Psoas muscle (tissue), 8 donors: ENCODE measurements around the gene CD79A. TPM values are rescaled to one million over a fixed set of nuclear protein-coding genes. Genes with fewer than 3 reads are reported as not detected.

ENCODE experiments used
- ATAC-seq, 4 donors: fragments of 200-7000 bp; cut with Tn5 transposase; one replicate each; pipeline ENCODE4 v1.9.1; 2020; ENCODE audit warnings: moderate library complexity in 3 of 4, mild to moderate bottlenecking in 2 of 4
- DNase-seq, 2 donors: peaks; one replicate each; pipeline ENCODE4 v3.0.0-alpha.2; 2020
- H3K27ac ChIP-seq: fragments of 200-600 bp; one replicate; pipeline ENCODE4 v1.8.0; 2022
- H3K27me3 ChIP-seq, 3 donors: fragments of 200-600 bp in 1 of 3; one replicate each; pipeline versions ENCODE4 v1.6.1 to v1.8.0; 2013 to 2022; ENCODE audit warnings: low read length in 2 of 3, mild to moderate bottlenecking in 2 of 3, moderate library complexity in 1 of 3; ENCODE audit not compliant: insufficient read depth in 3 of 3
- H3K36me3 ChIP-seq, 2 donors: fragments of 200-600 bp in 1 of 2; one replicate each; pipeline versions ENCODE4 v1.6.1 to v1.8.0; 2013 to 2022; ENCODE audit warnings: low read depth in 1 of 2, mild to moderate bottlenecking in 1 of 2, moderate library complexity in 1 of 2; ENCODE audit not compliant: insufficient read depth in 1 of 2
- H3K4me1 ChIP-seq: fragments of 200-600 bp; one replicate; pipeline ENCODE4 v1.8.0; 2022
- H3K4me3 ChIP-seq: fragments of 200-600 bp; one replicate; pipeline ENCODE4 v1.8.0; 2022; ENCODE audit warnings: mild to moderate bottlenecking
- H3K9me3 ChIP-seq: fragments of 200-600 bp; one replicate; pipeline ENCODE4 v1.8.0; 2022
- WGBS, 3 donors: extraction: QIAGEN DNeasy Blood & Tissue Kit; methylation state at CpG; one replicate each; pipeline versions ENCODE4 v1.1.6 to v1.1.7; 2013; 5-methylcytosine and 5-hydroxymethylcytosine counted together
- intact Hi-C, 2 donors: fragments of 100-400 bp; cut with DNase I; formaldehyde crosslinking; loops; one replicate each; pipeline versions ENCODE4 v1.11.0 to v1.14.2; 2022
- polyA plus RNA-seq, 3 donors: library from polyadenylated mRNA; stranded (reverse); fragments of 200-250 nt; gene quantifications; one replicate each; pipeline ENCODE4 v1.2.3, GENCODE V29; 2013
- total RNA-seq, 4 donors: library from RNA; stranded (reverse); fragmentation: NEBNext Ultra II Directional in 2 of 4; extraction: Animal tissue kit (Norgen Biotek cat#: 25700) in 2 of 4; gene quantifications; one replicate each; pipeline versions ENCODE4 v1.2.1 to v1.2.4, GENCODE V29; 2021 to 2023
- TF ChIP-seq, protein P1 (sequence below): fragments of 200-600 bp; IDR thresholded peaks from one replicate; pipeline ENCODE4 v1.8.0; 2022; ENCODE audit warnings: antibody characterized with exemption
- donor health status: healthy with polysubstance abuse.
- donor health status: DM: no; HTN: no; CAD: no; lungs with moderate emphysema.
- donor health status: Bipolar disorder and iron deficiency.
- donor health status: healthy.
- donor health status: DM: yes; HTN: yes; CAD: no.
- donor health status: DM: no; HTN: no; CAD: no.
- donor health status: DM: no; HTN: no; CAD: no.
- donor health status: DM: yes; HTN: yes; CAD: no.

Gene CD79A
- total and polyA plus RNA-seq, 7 donors: 0.30 to 1.4 (median 0.87) TPM

DNA sequence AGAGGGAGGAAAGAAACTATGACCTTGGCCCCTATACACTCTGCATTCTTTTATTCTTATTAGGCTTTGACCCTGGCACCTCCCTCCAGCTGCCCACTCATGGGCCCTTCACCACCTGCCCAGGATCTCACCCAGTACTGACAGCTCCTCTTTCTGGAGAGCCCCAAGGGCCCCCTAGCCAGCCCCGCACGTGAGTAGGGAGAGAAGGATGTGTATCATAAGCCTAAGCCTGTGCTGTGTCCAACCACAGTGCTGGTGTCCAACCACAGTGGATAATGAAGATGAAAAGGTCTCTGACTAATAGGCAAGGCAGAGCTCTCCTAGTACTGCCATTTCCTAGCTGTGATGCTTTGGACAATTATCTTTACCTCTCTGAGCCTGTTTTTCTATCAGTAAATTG is 28.0 kb upstream of the CD79A start:
- intact Hi-C loops: no loop called here
- no peaks in the 10 kb centered on the region for H3K4me1 ChIP-seq
- H3K4me3 ChIP-seq: no peak overlapping the region
- peaks cover 0 to 4% (median 3%) of the 10 kb centered on the region in 3 donors for H3K27me3 ChIP-seq
- H3K36me3 ChIP-seq: no peaks in the 10 kb centered on the region
- no peaks in the 10 kb centered on the region for H3K9me3 ChIP-seq
- 51 to 56% (median 55%) methylated on average over 2 of the region's 2 CpGs for WGBS, 3 donors
- DNase-seq: no peak
- no peak for ATAC-seq
- no peak overlapping the region for H3K27ac ChIP-seq
- TF ChIP-seq, protein P1, sequence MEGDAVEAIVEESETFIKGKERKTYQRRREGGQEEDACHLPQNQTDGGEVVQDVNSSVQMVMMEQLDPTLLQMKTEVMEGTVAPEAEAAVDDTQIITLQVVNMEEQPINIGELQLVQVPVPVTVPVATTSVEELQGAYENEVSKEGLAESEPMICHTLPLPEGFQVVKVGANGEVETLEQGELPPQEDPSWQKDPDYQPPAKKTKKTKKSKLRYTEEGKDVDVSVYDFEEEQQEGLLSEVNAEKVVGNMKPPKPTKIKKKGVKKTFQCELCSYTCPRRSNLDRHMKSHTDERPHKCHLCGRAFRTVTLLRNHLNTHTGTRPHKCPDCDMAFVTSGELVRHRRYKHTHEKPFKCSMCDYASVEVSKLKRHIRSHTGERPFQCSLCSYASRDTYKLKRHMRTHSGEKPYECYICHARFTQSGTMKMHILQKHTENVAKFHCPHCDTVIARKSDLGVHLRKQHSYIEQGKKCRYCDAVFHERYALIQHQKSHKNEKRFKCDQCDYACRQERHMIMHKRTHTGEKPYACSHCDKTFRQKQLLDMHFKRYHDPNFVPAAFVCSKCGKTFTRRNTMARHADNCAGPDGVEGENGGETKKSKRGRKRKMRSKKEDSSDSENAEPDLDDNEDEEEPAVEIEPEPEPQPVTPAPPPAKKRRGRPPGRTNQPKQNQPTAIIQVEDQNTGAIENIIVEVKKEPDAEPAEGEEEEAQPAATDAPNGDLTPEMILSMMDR: no peak

DNA sequence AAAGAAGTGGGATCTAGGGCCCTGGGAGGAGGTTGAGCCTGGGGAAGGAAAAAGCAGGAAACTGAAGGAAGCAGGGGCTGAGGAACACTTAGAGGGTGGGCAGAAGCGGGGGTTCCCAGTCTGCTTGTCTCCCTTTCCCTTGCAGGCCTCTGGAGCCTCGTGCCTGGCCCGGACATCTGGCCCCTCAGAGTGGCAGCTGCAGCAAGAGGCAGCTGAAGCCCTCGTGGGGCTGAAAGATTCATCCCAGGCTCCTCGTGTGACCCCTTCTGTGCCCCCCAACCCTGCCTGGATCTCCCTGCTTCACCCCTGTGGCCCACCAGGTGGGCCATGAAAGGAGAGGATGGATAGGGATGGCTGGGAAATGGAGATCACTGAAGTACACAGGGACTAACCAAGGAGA is 26.7 kb upstream of the CD79A start:
- H3K4me3 ChIP-seq: no peak overlapping the region
- DNase-seq (no peak), ATAC-seq (no peak)
- TF ChIP-seq, protein P1: no peak
- no peaks in the 10 kb centered on the region for H3K36me3 ChIP-seq
- no peaks in the 10 kb centered on the region for H3K4me1 ChIP-seq
- peaks cover 0 to 5% (median 3%) of the 10 kb centered on the region in 3 donors for H3K27me3 ChIP-seq
- no peaks in the 10 kb centered on the region for H3K9me3 ChIP-seq
- no peak overlapping the region for H3K27ac ChIP-seq
- 34 to 41% (median 37%) methylated on average over 5 of the region's 5 CpGs for WGBS, 3 donors
- intact Hi-C loops: no loop called here

DNA sequence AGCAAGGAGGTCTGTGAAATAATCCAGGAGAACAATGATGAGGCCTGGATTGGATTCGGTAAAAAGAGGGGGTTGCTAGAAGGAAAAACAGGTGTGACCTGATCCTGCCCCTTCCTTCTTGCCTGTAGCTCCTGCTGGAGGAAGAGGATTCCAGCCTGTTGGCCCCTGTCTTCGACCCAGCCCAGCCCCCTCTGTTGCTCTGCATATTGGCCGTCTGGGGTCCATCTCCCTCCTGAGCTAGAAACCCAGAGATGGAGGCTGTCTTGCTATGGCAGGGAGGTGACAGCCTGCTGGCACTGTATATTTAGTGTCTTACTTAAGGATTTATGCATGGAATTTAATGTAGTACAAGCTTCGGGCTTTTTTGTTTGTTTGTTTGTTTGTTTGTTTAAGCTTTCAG is 25.6 kb upstream of the CD79A start:
- Histone ChIP-seq H3K27me3 (peaks cover 0 to 7% (median 3%) of the 10 kb centered on the region in 3 donors), H3K4me1 (no peaks in the 10 kb centered on the region), H3K27ac (no peak overlapping the region), H3K9me3 (no peaks in the 10 kb centered on the region), H3K4me3 (no peak overlapping the region), H3K36me3 (no peaks in the 10 kb centered on the region)
- intact Hi-C loops: no loop called here
- WGBS, 3 donors: 16 to 25% (median 19%) methylated on average over 4 of the region's 4 CpGs
- TF ChIP-seq, protein P1: no peak
- DNase-seq: no peak
- ATAC-seq: no peak

DNA sequence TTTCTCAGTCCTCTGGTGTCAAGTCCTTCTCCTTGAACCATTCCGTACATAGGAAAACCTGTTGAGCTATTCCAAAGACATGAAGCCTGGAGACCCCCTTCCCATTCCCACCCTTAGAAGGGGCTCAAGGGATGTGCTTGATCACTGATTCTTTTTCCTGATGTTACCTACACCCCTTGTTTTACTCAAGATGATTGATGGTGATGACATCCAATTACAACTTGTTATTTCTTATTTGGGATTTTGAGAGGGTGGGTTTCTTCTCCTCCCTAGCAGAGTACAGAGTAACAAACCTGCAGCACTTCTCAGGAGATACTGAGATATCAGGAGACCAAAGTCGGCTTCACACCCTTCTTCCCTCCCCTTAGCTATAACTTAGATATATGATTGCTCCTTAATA is 23.7 kb upstream of the CD79A start:
- H3K4me3 ChIP-seq: no peak overlapping the region
- no peaks in the 10 kb centered on the region for H3K4me1 ChIP-seq
- H3K9me3 ChIP-seq: no peaks in the 10 kb centered on the region
- intact Hi-C loops: no loop called here
- TF ChIP-seq, protein P1: no peak
- H3K27ac ChIP-seq: no peak overlapping the region
- peaks cover 0 to 7% (median 3%) of the 10 kb centered on the region in 3 donors for H3K27me3 ChIP-seq
- DNase-seq (no peak), ATAC-seq (no peak)
- H3K36me3 ChIP-seq: no peaks in the 10 kb centered on the region
- 29 to 90% (median 61%) methylated on average over 2 of the region's 2 CpGs for WGBS, 3 donors

DNA sequence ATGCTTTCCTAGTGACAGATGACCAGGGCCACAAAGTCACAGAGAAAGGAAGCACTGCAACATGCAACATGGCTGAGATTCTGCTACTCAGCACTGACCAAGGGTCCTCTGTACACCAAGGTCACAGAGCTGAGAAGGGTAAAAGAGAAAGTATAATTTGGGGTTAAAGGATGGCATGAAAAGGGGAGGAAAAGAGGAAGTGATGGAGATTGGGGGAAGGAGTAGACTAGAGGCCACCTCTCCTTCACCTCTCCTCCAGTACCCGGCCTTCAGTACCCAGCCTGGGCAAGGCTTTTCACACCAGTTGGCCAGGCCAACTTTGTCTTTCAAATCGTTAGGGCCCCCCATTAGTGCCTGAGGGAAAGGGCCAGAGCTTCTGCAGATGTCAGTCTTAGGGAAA is 23.3 kb upstream of the CD79A start:
- no peak overlapping the region for H3K27ac ChIP-seq
- intact Hi-C loops: no loop called here
- H3K4me3 ChIP-seq: no peak overlapping the region
- peaks cover 0 to 7% (median 3%) of the 10 kb centered on the region in 3 donors for H3K27me3 ChIP-seq
- no peaks in the 10 kb centered on the region for H3K36me3 ChIP-seq
- DNase-seq (no peak), ATAC-seq (no peak)
- TF ChIP-seq, protein P1: no peak
- H3K9me3 ChIP-seq: no peaks in the 10 kb centered on the region
- no peaks in the 10 kb centered on the region for H3K4me1 ChIP-seq
- WGBS, 3 donors: 45 to 54% (median 46%) methylated on average over 2 of the region's 2 CpGs
